Measurements from ENCODE around the gene CALY.

DNA sequence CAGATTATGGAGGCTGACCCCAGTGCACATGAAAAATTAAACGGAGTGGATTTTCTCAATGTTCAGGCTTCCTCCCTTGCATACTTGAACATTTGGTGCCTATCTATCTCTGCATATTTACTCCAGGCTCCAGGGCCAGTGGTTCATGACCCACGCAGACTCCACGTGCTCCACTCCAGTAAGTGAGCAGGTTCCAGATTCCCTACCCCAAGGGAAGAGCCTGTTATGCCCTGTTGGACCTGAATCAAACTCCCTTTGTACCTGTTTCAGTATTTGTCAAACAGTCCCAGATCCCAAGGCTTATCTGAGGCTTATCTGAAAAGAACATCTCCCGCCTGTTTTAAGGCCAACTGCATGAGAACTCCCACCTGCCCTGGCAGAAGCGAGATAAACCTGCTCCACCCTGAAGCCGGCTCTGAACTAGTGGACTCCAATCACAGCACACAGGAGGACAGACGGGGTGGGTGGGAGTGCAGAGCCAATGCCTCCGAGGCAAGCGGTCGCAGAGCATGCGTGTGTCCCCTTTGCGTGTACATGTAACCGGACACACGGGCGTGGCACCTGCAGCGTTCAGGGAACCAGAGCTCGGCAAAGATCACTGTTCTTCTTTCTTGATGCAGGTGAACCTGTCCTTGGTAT, 23.4 kb upstream of the CALY start:
- TF ChIP-seq, protein P1, sequence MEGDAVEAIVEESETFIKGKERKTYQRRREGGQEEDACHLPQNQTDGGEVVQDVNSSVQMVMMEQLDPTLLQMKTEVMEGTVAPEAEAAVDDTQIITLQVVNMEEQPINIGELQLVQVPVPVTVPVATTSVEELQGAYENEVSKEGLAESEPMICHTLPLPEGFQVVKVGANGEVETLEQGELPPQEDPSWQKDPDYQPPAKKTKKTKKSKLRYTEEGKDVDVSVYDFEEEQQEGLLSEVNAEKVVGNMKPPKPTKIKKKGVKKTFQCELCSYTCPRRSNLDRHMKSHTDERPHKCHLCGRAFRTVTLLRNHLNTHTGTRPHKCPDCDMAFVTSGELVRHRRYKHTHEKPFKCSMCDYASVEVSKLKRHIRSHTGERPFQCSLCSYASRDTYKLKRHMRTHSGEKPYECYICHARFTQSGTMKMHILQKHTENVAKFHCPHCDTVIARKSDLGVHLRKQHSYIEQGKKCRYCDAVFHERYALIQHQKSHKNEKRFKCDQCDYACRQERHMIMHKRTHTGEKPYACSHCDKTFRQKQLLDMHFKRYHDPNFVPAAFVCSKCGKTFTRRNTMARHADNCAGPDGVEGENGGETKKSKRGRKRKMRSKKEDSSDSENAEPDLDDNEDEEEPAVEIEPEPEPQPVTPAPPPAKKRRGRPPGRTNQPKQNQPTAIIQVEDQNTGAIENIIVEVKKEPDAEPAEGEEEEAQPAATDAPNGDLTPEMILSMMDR (IDR thresholded peaks at IDR 0.05): no peak
- no peak for TF ChIP-seq POLR2AphosphoS5 (IDR thresholded peaks at IDR 0.05)
